PC-9 (cell line): ENCODE measurements around the gene MYO5C.

ENCODE experiments used
- EZH2 ChIP-seq: fragments of 200-600 bp; sonication (generic); IDR thresholded peaks from 2 replicates; pipeline ENCODE4 v1.8.0; 2017; ENCODE audit warnings: antibody characterized with exemption, low read depth
- TF ChIP-seq, protein P1 (sequence below): fragments of 200-600 bp; sonication (generic); conservative IDR thresholded peaks from 2 replicates; pipeline ENCODE4 v1.6.1; 2017; ENCODE audit warnings: mixed run types, antibody characterized with exemption, mild to moderate bottlenecking, moderate library complexity

- TF ChIP-seq, protein P1, sequence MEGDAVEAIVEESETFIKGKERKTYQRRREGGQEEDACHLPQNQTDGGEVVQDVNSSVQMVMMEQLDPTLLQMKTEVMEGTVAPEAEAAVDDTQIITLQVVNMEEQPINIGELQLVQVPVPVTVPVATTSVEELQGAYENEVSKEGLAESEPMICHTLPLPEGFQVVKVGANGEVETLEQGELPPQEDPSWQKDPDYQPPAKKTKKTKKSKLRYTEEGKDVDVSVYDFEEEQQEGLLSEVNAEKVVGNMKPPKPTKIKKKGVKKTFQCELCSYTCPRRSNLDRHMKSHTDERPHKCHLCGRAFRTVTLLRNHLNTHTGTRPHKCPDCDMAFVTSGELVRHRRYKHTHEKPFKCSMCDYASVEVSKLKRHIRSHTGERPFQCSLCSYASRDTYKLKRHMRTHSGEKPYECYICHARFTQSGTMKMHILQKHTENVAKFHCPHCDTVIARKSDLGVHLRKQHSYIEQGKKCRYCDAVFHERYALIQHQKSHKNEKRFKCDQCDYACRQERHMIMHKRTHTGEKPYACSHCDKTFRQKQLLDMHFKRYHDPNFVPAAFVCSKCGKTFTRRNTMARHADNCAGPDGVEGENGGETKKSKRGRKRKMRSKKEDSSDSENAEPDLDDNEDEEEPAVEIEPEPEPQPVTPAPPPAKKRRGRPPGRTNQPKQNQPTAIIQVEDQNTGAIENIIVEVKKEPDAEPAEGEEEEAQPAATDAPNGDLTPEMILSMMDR = no peak
- TF ChIP-seq EZH2 = no peak
Measured at GRCh38 chr15:52224211-52224610, 71.4 kb downstream of the MYO5C start.
